ENCODE measurements around the gene SLC38A10.

SLC38A10 gene

GRCh38 chr17:81330884-81331245 lies 35.8 kb upstream of the SLC38A10 start:
- DNase-seq: no peak

- DNase-seq: no peak
These were observed 35.1 kb upstream of the SLC38A10 start for GRCh38 chr17:81329927-81330883.

GRCh38 chr17:81328978-81329926 lies 34.1 kb upstream of the SLC38A10 start:
- no peak for DNase-seq

- no peak for DNase-seq
These were observed 33.4 kb upstream of the SLC38A10 start for GRCh38 chr17:81328489-81328888.

GRCh38 chr17:81325714-81326358 lies 30.7 kb upstream of the SLC38A10 start:
- no peak for DNase-seq

- DNase-seq: no peak
These were observed 30.0 kb upstream of the SLC38A10 start for GRCh38 chr17:81324851-81325713.

GRCh38 chr17:81324177-81324850 lies 29.2 kb upstream of the SLC38A10 start:
- no peak for DNase-seq

GRCh38 chr17:81323411-81323868 lies 28.3 kb upstream of the SLC38A10 start:
- DNase-seq: no peak

- no peak for DNase-seq
These were observed 27.9 kb upstream of the SLC38A10 start for GRCh38 chr17:81323083-81323369.

GRCh38 chr17:81322271-81323082 lies 27.4 kb upstream of the SLC38A10 start:
- peak; percentile 38 for DNase-seq

GRCh38 chr17:81317961-81318605 lies 23.0 kb upstream of the SLC38A10 start:
- DNase-seq: no peak

GRCh38 chr17:81317530-81317821 lies 22.4 kb upstream of the SLC38A10 start:
- no peak for DNase-seq

GRCh38 chr17:81315885-81316391 lies 20.8 kb upstream of the SLC38A10 start:
- DNase-seq: no peak

GRCh38 chr17:81315129-81315884 lies 20.2 kb upstream of the SLC38A10 start:
- DNase-seq: no peak

GRCh38 chr17:81314398-81315081 lies 19.4 kb upstream of the SLC38A10 start:
- DNase-seq: no peak

GRCh38 chr17:81313776-81314397 lies 18.8 kb upstream of the SLC38A10 start:
- DNase-seq: no peak

- no peak for DNase-seq
These were observed 17.7 kb upstream of the SLC38A10 start for GRCh38 chr17:81312624-81313325.

All from T-helper 9 cell (primary cell).